Stimulated activated CD8-positive, alpha-beta memory T cell treated with anti-CD3 and anti-CD28 coated beads, Interleukin-7, amount 100 ng/mL, for 1 hour (primary cell): ENCODE data around the gene RHOXF2B.
"Not testable (repeated sequence)": the region's sequence is repeated elsewhere in the genome, so short reads cannot be mapped to it uniquely, and the experiment has no call there.

Experiments
- DNase-seq, 2 donors: peaks; one replicate each; pipeline ENCODE4 v3.0.0-alpha.2; 2020; ENCODE audit warnings: low read depth in 2 of 2

The RHOXF2B gene

DNA sequence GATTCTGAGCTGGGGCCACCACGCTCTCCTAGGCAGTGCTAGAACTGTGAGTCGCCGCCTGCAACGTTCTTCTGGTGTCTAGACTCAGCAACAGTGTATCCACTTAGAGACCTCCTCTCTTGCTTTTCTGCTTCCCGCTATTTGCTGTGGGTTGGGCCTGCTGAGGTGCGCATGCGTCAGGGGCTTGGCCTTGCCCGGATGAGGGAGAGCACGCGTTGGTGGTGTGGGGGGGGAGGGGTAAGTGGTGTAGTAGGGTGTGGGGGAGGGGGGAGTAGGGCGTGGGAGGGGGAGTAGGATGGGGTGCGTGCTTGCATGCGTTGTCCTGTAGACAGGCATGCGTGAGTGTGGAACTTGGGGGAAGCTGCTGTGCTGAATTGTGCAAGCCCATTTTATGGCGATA is at the start of gene RHOXF2B:
TSS of gene RHOXF2B (minus strand) at position 101 of the 400 bp plus-strand sequence. CDS start 138 bp downstream, outside the sequence.
- not testable (repeated sequence) for DNase-seq

- no peak for DNase-seq
These were observed 48.0 kb upstream of the RHOXF2B start for GRCh38 chrX:120125444-120125843.

DNA sequence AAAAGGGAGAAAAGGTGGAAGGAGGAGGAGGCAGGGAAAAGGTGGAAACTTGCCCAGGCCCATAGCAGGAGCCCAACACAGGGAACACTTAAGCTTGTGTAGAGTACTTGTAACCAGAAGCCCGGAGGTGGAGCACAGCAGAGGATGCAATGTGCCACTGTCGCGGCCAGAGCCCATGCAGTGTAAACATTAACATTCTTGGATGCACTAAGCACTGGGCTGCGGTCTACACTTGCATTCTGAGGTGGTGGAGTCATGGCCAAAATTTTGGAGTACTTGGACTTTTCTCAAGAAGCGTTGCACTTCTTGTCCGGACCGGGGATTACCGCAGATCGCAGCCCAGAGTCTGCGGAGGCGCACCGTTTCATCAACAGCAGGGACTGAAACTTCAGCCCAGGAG is 42.7 kb upstream of the RHOXF2B start:
- no peak for DNase-seq

DNA sequence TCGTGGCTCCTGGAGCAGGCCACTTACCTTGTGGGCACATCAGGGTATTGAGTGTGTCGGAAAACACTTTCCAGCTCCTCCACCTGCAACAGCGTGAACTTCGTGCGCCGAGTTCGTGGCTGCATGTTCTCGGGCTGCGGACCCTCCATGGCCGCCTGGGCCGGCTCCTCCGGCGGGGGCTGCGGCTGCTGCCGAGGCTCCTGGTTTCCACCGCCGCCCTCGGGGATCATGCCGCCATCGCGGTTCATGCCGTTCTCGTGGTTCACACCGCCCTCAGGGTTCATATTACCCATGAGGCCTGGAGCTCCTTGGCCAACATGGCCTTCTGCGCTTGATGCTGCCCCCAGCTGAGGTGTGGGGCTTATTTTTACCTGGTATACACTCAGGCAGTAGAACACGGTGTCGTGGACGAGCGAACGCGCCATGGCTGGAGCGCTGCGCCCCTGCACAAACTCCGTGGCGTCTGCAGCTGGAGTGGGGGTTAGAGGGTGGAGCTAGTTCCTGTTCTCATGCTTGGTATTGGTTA is 38.0 kb upstream of the RHOXF2B start, which contains the start of gene RHOXF1:
TSS of gene RHOXF1 (minus strand) at position 476 of the 526 bp plus-strand sequence. CDS start at position 425, 51 bp downstream.
- DNase-seq, result no peak

- no peak for DNase-seq
These were observed 34.1 kb upstream of the RHOXF2B start for GRCh38 chrX:120111611-120112010.

DNA sequence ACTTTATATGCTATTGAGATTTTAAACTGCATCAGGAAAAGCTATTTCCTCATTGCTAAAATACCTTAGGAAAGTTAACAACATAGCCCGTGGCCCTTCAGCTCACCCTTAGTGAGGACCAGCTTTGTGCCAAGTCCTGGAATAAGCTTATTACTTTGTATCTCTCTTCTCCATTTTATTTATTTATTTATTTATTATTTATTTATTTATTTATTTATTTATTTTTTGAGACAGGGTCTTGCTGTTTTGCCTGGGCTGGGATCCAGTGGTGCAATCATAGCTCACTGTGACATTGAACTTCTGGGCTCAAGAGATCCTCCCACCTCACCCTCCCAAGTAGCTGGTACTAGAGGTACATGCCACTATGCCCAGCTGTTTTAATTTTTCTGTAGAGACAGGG is 31.9 kb upstream of the RHOXF2B start:
- DNase-seq, result no peak

DNA sequence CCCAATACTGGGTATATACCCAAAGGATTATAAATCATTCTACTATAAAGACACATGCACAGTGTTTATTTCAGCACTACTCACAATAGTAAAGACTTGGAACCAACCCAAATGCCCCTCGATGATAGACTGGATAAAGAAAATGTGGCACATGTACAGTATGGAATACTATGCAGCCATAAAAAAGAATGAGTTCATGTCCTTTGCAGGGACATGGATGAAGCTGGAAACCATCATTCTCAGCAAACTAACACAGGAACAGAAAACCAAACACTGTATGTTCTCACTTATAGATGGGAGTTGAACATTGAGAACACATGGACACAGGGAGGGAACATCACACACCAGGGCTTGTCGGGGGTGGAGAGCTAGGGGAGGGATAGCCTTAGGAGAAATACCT is 27.2 kb upstream of the RHOXF2B start:
- not testable (repeated sequence) for DNase-seq

- not testable (repeated sequence) for DNase-seq
These were observed 23.6 kb upstream of the RHOXF2B start for GRCh38 chrX:120101057-120101456.

DNA sequence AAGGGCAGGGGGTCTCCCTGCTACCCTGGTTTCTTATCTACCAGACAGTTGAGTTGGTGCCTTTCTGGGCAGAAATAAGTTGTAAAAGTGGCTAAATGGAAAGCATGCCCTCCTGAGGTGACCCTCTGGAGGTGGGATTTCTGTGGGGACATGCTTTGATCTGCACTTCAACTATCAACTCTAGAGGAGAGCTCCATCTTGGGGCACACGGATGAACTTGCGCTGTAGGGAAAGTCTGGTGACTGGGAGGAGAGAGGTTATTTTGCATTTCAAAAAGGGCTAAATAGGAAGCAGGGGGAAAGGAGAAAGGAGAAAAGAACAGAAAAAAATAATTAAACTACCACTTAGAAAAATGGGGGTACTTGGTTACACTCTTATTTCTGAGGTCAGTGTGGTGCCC is 12.7 kb upstream of the RHOXF2B start:
- no peak for DNase-seq

- DNase-seq, result no peak
These were observed 10.0 kb upstream of the RHOXF2B start for GRCh38 chrX:120087289-120088017.

- not testable (repeated sequence) for DNase-seq
These were observed 8.2 kb upstream of the RHOXF2B start for GRCh38 chrX:120085553-120086185.

DNA sequence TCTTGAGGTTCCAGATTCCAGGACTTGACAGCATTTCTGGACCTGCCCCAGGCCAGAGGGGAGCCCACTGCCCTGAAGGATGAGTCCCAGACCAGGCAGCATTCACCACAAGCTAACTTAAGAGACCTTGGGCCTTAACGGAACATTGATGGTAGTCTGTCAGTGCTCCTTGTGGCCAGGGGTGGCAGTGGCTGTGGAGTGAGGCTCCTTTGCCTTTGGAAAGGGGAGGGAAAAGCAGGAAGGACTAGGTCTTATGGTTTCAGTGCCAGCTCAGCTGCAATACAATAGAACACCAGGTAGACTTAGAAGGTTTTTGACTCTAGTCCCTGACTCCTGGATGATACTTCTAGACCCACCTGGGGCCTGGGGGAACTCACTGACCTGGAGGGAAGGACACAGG is 11.3 kb downstream of the RHOXF2B start:
- not testable (repeated sequence) for DNase-seq

- DNase-seq, result not testable (repeated sequence)
These were observed 34.8 kb downstream of the RHOXF2B start for GRCh38 chrX:120042712-120043111.

DNA sequence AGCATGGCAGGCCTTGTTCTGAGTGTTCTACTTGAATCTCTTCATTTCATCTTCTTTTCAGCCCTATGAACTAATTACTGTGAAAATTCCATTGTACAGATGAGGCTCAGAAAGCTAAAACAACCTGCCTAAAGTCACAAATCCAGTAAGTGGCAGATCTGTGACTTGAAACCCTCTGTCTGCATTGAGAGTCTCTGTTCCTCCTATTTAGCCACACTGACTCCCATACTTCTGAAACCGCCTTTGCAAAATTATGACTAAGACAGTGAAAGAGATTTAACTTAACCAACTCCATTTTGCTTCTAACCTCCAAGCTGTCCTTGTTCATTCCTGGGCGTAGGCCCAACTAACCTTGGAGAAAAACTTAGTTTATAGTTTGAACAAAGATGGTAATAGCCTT is 35.2 kb downstream of the RHOXF2B start:
- DNase-seq, result not testable (repeated sequence)

- DNase-seq, result not testable (repeated sequence)
These were observed 37.3 kb downstream of the RHOXF2B start for GRCh38 chrX:120040176-120040575.

GRCh38 chrX:120039087-120039733 is 38.3 kb downstream of the RHOXF2B start:
- not testable (repeated sequence) for DNase-seq

DNA sequence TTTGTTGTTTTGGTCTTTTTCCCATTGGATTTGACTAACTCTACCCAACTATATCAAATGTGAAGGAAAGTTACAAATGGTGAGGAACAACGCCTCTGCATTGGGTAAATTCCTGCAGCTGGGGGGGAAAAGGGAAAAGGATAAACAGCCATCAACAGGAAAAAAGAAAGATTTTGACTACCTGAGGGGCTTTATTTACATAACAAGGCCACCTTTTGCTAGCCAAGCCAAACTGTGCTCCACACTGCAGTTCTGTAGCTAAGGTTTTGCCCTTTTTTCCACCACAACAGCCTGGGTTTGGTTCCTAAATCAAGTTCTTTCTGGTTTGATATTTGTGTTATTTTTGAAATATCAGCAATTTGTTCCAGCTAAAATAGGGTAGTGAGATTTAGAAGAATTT is 40.8 kb downstream of the RHOXF2B start:
- DNase-seq, result no peak

GRCh38 chrX:120035522-120036309 is 41.8 kb downstream of the RHOXF2B start:
- not testable (repeated sequence) for DNase-seq

- DNase-seq, result no peak
These were observed 48.1 kb downstream of the RHOXF2B start for GRCh38 chrX:120029354-120029753.

GRCh38 chrX:120023259-120023658 is 54.2 kb downstream of the RHOXF2B start:
- DNase-seq, result no peak

DNA sequence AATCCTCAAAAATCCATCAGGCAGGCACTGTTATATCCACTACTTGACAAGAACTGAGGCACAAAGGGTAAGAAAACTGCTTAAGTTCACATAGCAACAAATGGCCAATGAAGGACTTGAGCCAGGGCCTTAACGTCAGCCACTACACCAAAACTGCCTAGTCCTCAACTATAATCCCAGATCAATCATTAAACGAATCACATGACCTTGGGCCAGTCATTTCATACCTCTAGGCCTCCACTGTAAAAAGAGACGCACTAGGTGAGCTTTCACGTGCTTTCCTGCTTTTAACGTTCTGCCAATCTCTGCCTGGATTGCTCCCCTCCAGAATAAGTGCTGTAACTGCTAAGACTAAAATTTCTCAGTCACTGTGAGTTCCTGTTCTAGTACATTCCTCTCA is 54.7 kb downstream of the RHOXF2B start:
- DNase-seq, result no peak
